AG09309 (cell line): ENCODE measurements around the gene IL1RN.

Source experiments
- DNase-seq: peaks from one replicate; pipeline ENCODE4 v3.0.0-alpha.2; 2010; ENCODE audit warnings: low read depth
- H3K4me3 ChIP-seq: 2 replicates; pipeline ENCODE4 v1.5.1; 2011; ENCODE audit warnings: mild to moderate bottlenecking, low read depth, low read length, moderate library complexity; ENCODE audit not compliant: control insufficient read depth
- TF ChIP-seq, protein P1 (sequence below): IDR thresholded peaks from 2 replicates; pipeline ENCODE4 v1.5.1; 2011; ENCODE audit warnings: mild to moderate bottlenecking, low read depth, low read length, inconsistent platforms; ENCODE audit not compliant: insufficient read depth, control insufficient read depth; ENCODE audit errors: missing control alignments

Gene IL1RN

DNA sequence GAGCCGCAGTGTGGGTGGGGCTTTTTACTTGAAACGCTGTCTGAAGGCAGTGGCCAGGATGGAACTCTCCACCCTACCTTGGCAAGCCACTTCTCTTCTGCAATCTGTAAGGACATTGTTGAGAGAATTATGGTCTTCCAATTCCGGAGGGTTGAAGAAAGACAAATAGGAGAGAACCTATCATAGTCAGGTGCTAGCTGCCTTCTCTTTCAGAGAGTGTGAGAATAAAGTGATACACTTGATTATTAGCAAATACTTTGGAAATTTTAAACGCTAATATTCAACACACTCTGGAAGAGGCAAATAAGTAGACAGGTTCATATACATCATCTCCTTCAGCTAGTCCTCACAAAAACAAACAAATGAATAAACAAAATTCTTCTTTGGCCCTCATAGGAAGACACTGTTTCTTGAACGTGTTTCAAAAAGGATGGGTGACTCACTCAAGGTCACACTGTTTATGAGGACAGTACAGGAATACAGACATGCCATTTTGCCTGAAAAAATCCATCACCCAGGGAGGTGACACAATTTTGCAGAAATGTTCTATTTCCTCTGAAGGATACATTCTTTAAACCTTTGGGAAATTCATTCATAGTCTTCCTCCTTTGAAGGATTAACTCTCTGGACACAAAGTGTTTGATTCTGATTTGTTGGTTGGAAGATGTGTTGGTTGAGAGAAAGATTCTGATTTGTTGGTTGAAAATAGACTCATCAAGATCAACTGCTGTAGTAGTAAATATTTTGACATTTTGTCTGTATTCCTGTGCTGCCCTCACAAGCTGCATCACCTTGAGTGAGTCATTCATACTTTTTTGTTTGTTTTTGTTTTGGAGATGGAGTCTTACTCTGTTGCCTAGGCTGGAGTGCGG lies 2.2 kb upstream of the IL1RN start:
- no peak overlapping the region for H3K4me3 ChIP-seq
- TF ChIP-seq, protein P1, sequence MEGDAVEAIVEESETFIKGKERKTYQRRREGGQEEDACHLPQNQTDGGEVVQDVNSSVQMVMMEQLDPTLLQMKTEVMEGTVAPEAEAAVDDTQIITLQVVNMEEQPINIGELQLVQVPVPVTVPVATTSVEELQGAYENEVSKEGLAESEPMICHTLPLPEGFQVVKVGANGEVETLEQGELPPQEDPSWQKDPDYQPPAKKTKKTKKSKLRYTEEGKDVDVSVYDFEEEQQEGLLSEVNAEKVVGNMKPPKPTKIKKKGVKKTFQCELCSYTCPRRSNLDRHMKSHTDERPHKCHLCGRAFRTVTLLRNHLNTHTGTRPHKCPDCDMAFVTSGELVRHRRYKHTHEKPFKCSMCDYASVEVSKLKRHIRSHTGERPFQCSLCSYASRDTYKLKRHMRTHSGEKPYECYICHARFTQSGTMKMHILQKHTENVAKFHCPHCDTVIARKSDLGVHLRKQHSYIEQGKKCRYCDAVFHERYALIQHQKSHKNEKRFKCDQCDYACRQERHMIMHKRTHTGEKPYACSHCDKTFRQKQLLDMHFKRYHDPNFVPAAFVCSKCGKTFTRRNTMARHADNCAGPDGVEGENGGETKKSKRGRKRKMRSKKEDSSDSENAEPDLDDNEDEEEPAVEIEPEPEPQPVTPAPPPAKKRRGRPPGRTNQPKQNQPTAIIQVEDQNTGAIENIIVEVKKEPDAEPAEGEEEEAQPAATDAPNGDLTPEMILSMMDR = no peak
- DNase-seq = no peak

- DNase-seq = no peak
- TF ChIP-seq, protein P1 = no peak
- no peak overlapping the region for H3K4me3 ChIP-seq
Observed at GRCh38 chr2:113127646-113128570, 510 bp downstream of the IL1RN start.

- TF ChIP-seq, protein P1 = no peak
- H3K4me3 ChIP-seq = no peak overlapping the region
- no peak for DNase-seq
Observed at GRCh38 chr2:113129519-113130078, 2.2 kb downstream of the IL1RN start.

GRCh38 chr2:113131352-113132185 lies 4.2 kb downstream of the IL1RN start:
- H3K4me3 ChIP-seq = no peak overlapping the region
- TF ChIP-seq, protein P1 = no peak
- DNase-seq = no peak

- DNase-seq = no peak
- TF ChIP-seq, protein P1 = no peak
Observed at GRCh38 chr2:113132414-113133021, 5.1 kb downstream of the IL1RN start.

More at GRCh38 chr2:113132414-113133021, 5.1 kb downstream of the IL1RN start:
- no peak overlapping the region for H3K4me3 ChIP-seq
